Measurements from ENCODE around the gene TMEM120A. TPM values are rescaled to one million over a fixed set of nuclear protein-coding genes. Genes with fewer than 3 reads are reported as not detected.
A peak's percentile ranks its signal among the peaks of the same experiment; 100 is the strongest.

TMEM120A gene
- total RNA-seq, 1 donor from 2014 or later: 22.5 TPM

GRCh38 chr7:75950111-75950681 lies 44.2 kb downstream of the TMEM120A start:
- Mint-ChIP-seq H3K4me1 (ENCODE audit: unreplicated experiment) (peaks cover 24% of the 10 kb centered on the region), H3K36me3 (peaks cover 12% of the 10 kb centered on the region), H3K27ac (peak overlapping the region; percentile 82), H3K27me3 (no peaks in the 10 kb centered on the region), H3K4me3 (peak overlapping the region; percentile 5), H3K9me3 (no peaks in the 10 kb centered on the region)
- DNase-seq (ENCODE audit: extremely low spot score, unreplicated experiment): no peak
- no peak for TF ChIP-seq CTCF (conservative IDR thresholded peaks at IDR 0.05)

- peak overlapping the region; percentile 86 for H3K27ac Mint-ChIP-seq
- peak overlapping the region; percentile 33 for H3K4me3 Mint-ChIP-seq
- peaks cover 14% of the 10 kb centered on the region for H3K36me3 Mint-ChIP-seq
- DNase-seq (ENCODE audit: extremely low spot score, unreplicated experiment): no peak
- H3K4me1 Mint-ChIP-seq (ENCODE audit: unreplicated experiment): peaks cover 24% of the 10 kb centered on the region
- no peaks in the 10 kb centered on the region for H3K27me3 Mint-ChIP-seq
- no peak for TF ChIP-seq CTCF (conservative IDR thresholded peaks at IDR 0.05)
- no peaks in the 10 kb centered on the region for H3K9me3 Mint-ChIP-seq
Observed at GRCh38 chr7:75948179-75948578, 46.2 kb downstream of the TMEM120A start.

GRCh38 chr7:75946207-75946855 lies 48.1 kb downstream of the TMEM120A start:
- no peaks in the 10 kb centered on the region for H3K9me3 Mint-ChIP-seq
- H3K27me3 Mint-ChIP-seq: no peaks in the 10 kb centered on the region
- peaks cover 17% of the 10 kb centered on the region for H3K36me3 Mint-ChIP-seq
- peaks cover 24% of the 10 kb centered on the region for H3K4me1 Mint-ChIP-seq (ENCODE audit: unreplicated experiment)
- DNase-seq (ENCODE audit: extremely low spot score, unreplicated experiment): no peak
- no peak for TF ChIP-seq CTCF (conservative IDR thresholded peaks at IDR 0.05)
- peak overlapping the region; percentile 56 for H3K27ac Mint-ChIP-seq
- H3K4me3 Mint-ChIP-seq: no peak overlapping the region

- H3K9me3 Mint-ChIP-seq: no peaks in the 10 kb centered on the region
- peaks cover 19% of the 10 kb centered on the region for H3K36me3 Mint-ChIP-seq
- no peak overlapping the region for H3K4me3 Mint-ChIP-seq
- no peaks in the 10 kb centered on the region for H3K27me3 Mint-ChIP-seq
- peak overlapping the region; percentile 56 for H3K27ac Mint-ChIP-seq
- peaks cover 24% of the 10 kb centered on the region for H3K4me1 Mint-ChIP-seq (ENCODE audit: unreplicated experiment)
- TF ChIP-seq CTCF (conservative IDR thresholded peaks at IDR 0.05): no peak
- DNase-seq (ENCODE audit: extremely low spot score, unreplicated experiment): no peak
Observed at GRCh38 chr7:75945297-75946168, 48.9 kb downstream of the TMEM120A start.

GRCh38 chr7:75944507-75944906 lies 49.9 kb downstream of the TMEM120A start:
- Mint-ChIP-seq H3K27me3 (no peaks in the 10 kb centered on the region), H3K4me3 (no peak overlapping the region), H3K27ac (peak overlapping the region; percentile 56), H3K36me3 (peaks cover 19% of the 10 kb centered on the region), H3K9me3 (no peaks in the 10 kb centered on the region), H3K4me1 (ENCODE audit: unreplicated experiment) (peaks cover 19% of the 10 kb centered on the region)
- no peak for TF ChIP-seq CTCF (conservative IDR thresholded peaks at IDR 0.05)
- no peak for DNase-seq (ENCODE audit: extremely low spot score, unreplicated experiment)

Data from type B pancreatic cell (in vitro differentiated cells).